Anterior cingulate cortex (tissue), 58 donors: ENCODE data around the gene IGF2.

Experiments used
- DNase-seq, 58 donors: peaks; one replicate each; lab custom pipeline; 2025; lab: John Stamatoyannopoulos, UW

Gene IGF2

GRCh38 chr11:2138431-2139122, 612 bp downstream of the IGF2 start:
- DNase-seq = no peak

- DNase-seq = no peak
These were observed 1.1 kb downstream of the IGF2 start for GRCh38 chr11:2138068-2138430.

- no peak for DNase-seq
These were observed 1.8 kb downstream of the IGF2 start for GRCh38 chr11:2137202-2138067.

GRCh38 chr11:2136952-2137201, 2.3 kb downstream of the IGF2 start:
- no peak for DNase-seq

DNA sequence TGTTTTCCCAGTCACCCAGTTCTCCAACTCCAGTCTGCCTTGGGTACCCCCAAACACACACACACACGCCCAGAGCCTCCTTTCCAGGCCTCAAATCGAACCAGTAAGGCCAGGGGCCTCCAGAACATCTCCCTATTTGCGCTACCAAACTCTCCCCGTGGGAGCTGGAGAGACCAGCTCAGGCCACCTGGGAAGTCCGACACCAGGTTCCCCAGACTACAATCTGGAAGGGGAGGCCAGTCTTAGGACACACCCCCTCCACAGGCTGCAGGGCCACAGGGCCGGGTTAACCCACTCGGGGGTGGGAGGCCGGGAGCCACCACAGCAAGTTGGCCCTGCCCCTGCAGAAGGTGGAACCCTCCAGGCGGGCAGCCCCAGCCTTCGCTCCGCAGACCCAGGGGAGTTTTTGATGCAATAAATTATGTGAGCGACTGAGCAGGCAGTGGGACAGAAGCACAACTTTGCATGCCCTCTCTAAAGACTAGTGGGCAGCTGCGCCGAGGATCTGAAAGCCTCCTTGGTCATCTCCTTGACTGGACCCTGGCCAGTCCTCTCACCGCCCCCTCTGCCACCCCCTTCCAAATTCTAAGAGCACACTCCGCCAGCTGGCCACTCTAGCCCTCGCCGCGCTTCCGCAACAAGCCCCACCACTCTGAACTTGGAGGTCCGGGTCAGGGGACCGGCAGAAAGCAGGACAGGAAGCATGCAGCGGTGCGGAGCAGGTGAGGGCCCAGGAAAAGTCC, 2.8 kb downstream of the IGF2 start:
- DNase-seq = no peak

DNA sequence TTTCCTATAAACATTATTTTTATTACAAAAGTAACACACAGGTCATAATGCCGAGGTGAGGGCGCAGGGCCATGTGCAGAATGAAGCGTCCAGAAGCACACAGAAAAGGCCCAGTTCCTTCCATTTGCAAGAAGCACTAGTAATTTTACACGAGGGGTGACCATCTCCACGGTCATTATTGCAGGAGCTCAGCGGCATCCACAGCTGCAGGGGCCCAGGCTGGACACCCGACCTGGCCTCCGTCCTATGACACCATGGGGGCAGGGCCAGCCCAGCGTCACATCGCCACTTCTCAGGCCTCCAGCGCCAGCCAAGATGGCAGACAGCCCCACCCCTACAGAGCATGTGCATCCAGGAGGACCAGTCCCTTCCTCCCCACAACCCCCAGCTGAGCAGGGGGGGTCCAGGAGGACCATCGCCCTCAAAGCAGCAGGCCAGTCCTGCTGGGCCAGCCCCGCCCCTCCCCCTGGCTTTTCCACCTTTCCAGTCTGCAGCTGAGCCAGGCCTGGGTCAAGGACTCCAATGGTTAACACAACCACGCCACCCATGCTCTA, 3.5 kb downstream of the IGF2 start:
- DNase-seq = no peak

GRCh38 chr11:2135018-2135569, 4.1 kb downstream of the IGF2 start:
- DNase-seq = no peak

DNA sequence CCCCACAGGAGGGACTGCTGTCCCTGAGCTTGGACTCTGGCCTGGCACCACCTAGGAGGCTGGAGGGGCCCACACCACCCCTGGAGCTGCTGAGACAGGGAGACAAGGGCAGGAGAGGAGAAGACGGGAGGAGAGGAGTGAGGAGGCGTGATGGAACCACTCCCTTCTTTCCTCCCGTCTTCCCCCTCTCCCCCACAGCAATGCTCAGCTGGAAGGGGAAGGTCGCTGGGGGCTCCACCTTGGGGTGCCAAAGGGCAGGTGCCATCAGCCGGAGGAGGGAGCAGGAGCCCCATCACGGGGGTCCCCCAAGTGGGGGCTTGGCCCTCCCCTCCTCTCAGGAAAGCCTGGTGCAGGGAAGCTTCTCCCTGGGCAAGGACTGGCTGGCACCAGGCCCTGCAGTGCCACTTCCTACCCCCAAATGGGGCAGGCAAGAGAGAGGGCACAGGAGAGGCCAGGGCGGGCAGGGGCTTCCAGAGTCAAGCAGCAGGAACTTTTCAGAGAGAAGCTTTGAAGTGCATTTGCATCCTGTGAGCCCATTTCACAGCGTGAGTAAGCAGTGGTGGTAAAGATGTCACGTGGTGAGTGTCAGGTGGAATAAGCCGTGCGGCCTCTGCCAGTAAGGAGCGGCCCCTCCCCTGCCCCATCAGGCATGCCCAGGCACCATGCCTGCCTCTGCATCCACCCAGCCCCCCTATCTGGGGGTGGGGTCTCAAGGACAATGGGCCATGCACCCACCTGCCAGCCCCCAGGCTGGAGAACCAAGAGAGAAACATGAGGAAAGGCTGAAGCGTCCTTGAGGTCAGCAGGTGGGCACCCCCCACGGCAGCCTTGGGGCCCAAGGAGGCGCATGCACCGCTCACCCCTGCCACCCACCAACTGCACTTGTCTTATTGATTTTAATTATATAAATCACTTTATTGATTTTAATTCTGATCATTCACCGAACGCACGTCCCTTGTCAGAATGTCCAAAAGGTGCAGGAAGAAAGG, 4.9 kb downstream of the IGF2 start:
- DNase-seq = no peak

- no peak for DNase-seq
These were observed 5.8 kb downstream of the IGF2 start for GRCh38 chr11:2133241-2134021.

DNA sequence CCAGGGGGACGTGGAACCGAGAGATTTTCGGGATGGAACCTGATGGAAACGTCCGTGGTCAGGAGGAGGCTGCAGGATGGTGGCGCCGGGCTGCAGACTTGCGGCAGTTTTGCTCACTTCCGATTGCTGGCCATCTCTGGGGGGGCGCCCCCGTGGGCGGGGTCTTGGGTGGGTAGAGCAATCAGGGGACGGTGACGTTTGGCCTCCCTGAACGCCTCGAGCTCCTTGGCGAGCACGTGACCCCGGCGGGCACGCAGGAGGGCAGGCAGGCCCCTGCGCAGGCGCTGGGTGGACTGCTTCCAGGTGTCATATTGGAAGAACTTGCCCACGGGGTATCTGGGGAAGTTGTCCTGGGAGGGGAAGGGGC, 6.3 kb downstream of the IGF2 start:
- no peak for DNase-seq

GRCh38 chr11:2132246-2132645, 6.9 kb downstream of the IGF2 start:
- DNase-seq = no peak

DNA sequence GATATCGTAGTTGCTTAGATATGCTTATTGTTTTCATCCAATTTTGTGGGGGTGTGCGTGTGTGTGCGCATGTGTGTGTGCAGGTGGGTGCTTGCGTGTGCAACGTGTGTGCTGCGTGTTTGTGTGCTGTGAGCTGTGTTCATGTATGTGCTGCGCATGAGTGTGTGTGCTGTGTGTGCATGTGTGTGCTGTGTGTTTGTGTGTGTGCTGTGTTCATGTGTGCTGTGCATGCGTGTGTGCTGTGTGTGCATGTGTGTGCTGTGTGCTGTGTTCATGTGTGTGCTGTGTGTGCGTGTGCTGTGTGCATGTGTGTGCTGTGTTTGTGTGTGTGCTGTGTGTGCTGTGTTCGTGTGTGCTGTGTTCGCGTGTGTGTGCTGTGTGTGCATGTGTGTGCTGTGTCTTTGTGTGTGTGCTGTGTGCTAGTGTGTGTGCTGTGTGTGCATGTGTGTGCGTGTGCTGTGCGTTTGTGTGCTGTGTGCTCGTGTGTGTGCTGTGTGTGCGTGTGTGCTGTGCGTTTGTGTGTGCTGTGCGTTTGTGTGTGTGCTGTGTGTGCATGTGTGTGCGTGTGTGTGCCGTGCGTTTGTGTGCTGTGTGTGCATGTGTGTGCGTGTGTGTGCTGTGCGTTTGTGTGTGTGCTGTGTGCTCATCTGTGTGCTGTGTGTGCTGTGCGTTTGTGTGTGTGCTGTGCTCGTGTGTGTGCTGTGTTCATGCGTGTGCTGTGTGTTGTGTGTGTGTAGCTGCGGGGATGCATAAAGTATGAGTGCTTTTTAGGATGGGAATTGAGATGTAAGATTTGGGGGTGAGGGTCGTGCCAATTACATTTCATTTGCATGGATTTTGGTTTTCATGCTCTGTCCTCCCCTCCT, 7.6 kb downstream of the IGF2 start:
- no peak for DNase-seq

- no peak for DNase-seq
These were observed 8.3 kb downstream of the IGF2 start for GRCh38 chr11:2130881-2131352.

GRCh38 chr11:2129699-2130366, 9.4 kb downstream of the IGF2 start:
- DNase-seq = no peak

DNA sequence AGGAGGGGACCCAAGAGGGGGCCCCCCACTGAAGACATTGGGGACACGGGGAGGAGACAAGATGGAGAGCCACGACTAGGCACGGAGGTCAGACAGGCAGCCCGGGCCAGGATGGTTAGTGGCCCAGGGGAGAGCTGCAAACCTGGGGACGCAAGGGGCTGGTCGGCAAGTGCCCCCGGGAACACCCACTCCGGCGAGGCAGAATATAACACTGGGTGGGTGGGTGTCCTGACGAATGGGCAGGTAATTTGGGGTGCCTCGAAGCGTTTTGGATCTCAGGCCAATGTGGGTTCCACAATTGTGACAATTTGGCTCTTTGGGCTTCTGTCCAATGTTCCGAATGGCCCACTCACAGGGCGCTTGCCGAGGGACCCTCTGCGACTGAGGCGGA, 9.9 kb downstream of the IGF2 start:
- DNase-seq = no peak

- DNase-seq = no peak
These were observed 10.5 kb downstream of the IGF2 start for GRCh38 chr11:2128511-2129307.

- no peak for DNase-seq
These were observed 11.1 kb downstream of the IGF2 start for GRCh38 chr11:2128130-2128510.
